Hematopoietic multipotent progenitor cell (in vitro differentiated cells): ENCODE measurements around the gene NDUFV3. TPM values are rescaled to one million over a fixed set of nuclear protein-coding genes. Genes with fewer than 3 reads are reported as not detected.

Experiments used
- small RNA-seq: library from RNA; depleted of rRNA; stranded (forward); fragments of <200 nt; gene quantifications from one replicate; pipeline ENCODE3, GENCODE V24; 2012
- total RNA-seq: library from RNA; depleted of rRNA; stranded (reverse); fragments of >200 nt; gene quantifications from one replicate; pipeline ENCODE4 v1.2.3, GENCODE V29; 2012

NDUFV3 gene
- total RNA-seq, 1 donor: 29.9 TPM

Small RNA genes lying within 50 kb of the gene (small RNA-seq; reads per million reads assigned to genes)
- not detected for gene MIR5692B

Other genes starting within 250 kb of the NDUFV3 start
- gene PDE9A, start 239.7 kb upstream of the NDUFV3 start, total RNA-seq: 0.27 TPM
- 31.2 TPM for gene WDR4, start 13.8 kb upstream of the NDUFV3 start, total RNA-seq
- gene ERVH48-1, start 32.3 kb downstream of the NDUFV3 start, total RNA-seq: under 0.01 TPM
- 13.7 TPM for gene PKNOX1, start 81.3 kb downstream of the NDUFV3 start, total RNA-seq
- gene CBS, start 182.5 kb downstream of the NDUFV3 start, total RNA-seq: 0.81 TPM
- gene U2AF1, start 214.3 kb downstream of the NDUFV3 start, total RNA-seq: 23.7 TPM